Loucy (cell line): Measurements from ENCODE around the gene ABCC11.

ENCODE experiments used
- H2AFZ ChIP-seq: fragments of 200-600 bp; sonication (generic); 2 replicates; pipeline ENCODE4 v1.6.0; 2016; ENCODE audit warnings: antibody characterized with exemption, mild to moderate bottlenecking, low read length, moderate library complexity
- H3F3A ChIP-seq: fragments of 200-600 bp; 2 replicates; pipeline ENCODE4 v1.6.0; 2016; ENCODE audit warnings: antibody characterized with exemption, low read depth, mild to moderate bottlenecking
- H3K27me3 ChIP-seq: fragments of 200-600 bp; sonication (generic); 2 replicates; pipeline ENCODE4 v1.6.1; 2014; ENCODE audit warnings: low read length, mild to moderate bottlenecking; ENCODE audit not compliant: insufficient read depth, poor library complexity, severe bottlenecking
- H3K36me3 ChIP-seq: fragments of 200-600 bp; sonication (generic); 2 replicates; pipeline ENCODE4 v1.6.1; 2016; ENCODE audit warnings: low read length; ENCODE audit not compliant: insufficient read depth
- H3K4me1 ChIP-seq: fragments of 200-600 bp; sonication (generic); 2 replicates; pipeline ENCODE4 v1.5.1; 2014; ENCODE audit warnings: low read length, mild to moderate bottlenecking; ENCODE audit not compliant: insufficient read depth, poor library complexity, severe bottlenecking
- H3K4me2 ChIP-seq: fragments of 200-600 bp; sonication (generic); 2 replicates; pipeline ENCODE4 v1.6.0; 2014; ENCODE audit warnings: antibody characterized with exemption, low read length, low read depth, mild to moderate bottlenecking; ENCODE audit not compliant: poor library complexity, severe bottlenecking
- H3K4me3 ChIP-seq: fragments of 200-600 bp; sonication (generic); 2 replicates; pipeline ENCODE4 v1.5.1; 2014; ENCODE audit warnings: low read length, mild to moderate bottlenecking, mixed read lengths; ENCODE audit not compliant: poor library complexity, severe bottlenecking
- H3K79me2 ChIP-seq: fragments of 200-600 bp; sonication (generic); 2 replicates; pipeline ENCODE4 v1.6.1; 2014; ENCODE audit warnings: low read length; ENCODE audit not compliant: insufficient read depth
- H3K9ac ChIP-seq: fragments of 200-600 bp; sonication (generic); 2 replicates; pipeline ENCODE4 v1.6.0; 2014; ENCODE audit warnings: mild to moderate bottlenecking, low read depth, low read length, moderate library complexity; ENCODE audit not compliant: poor library complexity, severe bottlenecking
- H3K9me2 ChIP-seq: fragments of 200-600 bp; sonication (generic); replicated peaks from 2 replicates; pipeline ENCODE4 v1.6.1; 2016; ENCODE audit warnings: low read depth, low read length, mixed read lengths
- H3K9me3 ChIP-seq: fragments of 200-600 bp; sonication (generic); 2 replicates; pipeline ENCODE4 v1.6.1; 2014; ENCODE audit warnings: mild to moderate bottlenecking, antibody characterized with exemption, low read length, low read depth; ENCODE audit not compliant: insufficient read depth
- H4K20me1 ChIP-seq: fragments of 200-600 bp; sonication (generic); 2 replicates; pipeline ENCODE4 v1.6.0; 2014; ENCODE audit warnings: antibody characterized with exemption, low read length, mild to moderate bottlenecking; ENCODE audit not compliant: insufficient read depth, poor library complexity, severe bottlenecking
- CTCF ChIP-seq: fragments of 200-600 bp; sonication (generic); conservative IDR thresholded peaks from 2 replicates; pipeline ENCODE4 v1.5.1; 2014; ENCODE audit warnings: mild to moderate bottlenecking, antibody characterized with exemption, low read length
- EZH2phosphoT487 ChIP-seq: fragments of 200-600 bp; IDR thresholded peaks from 2 replicates; pipeline ENCODE4 v1.6.1; 2018; ENCODE audit warnings: antibody characterized with exemption, mild to moderate bottlenecking, moderate library complexity, borderline replicate concordance

The ABCC11 gene

DNA sequence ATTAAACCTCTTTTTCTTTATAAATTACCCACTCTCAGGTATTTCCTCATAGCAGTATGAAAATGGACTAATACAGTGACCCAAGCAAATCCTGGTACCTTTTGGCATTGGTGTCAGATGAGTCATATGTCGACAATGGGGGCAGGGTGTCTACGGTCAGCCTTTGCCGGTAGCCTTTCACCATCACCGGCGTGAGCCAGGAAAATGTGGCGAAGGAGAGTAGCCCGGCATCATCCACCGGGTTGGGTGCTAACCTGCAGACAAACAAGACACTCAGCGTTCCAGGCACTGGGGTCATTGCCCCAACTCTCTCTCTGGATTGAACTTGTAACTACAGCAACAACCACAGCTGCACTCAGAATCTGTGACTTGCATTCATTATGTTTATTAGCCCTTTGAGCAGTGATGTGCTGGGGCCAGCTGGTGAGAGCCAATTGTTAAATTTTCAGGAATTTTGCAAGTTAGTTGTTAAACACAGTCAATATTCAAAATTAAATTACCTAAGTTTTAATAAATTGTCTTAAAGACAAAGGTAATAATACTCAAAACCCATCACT lies 103.4 kb downstream of the ABCC11 start:
- no peak overlapping the region for H3K4me3 ChIP-seq
- H3K79me2 ChIP-seq = no peaks in the 10 kb centered on the region
- no peak overlapping the region for H3K9ac ChIP-seq
- no peaks in the 10 kb centered on the region for H3K4me1 ChIP-seq
- no peaks in the 10 kb centered on the region; the same call in 1 of the 2 replicates for H3K9me3 ChIP-seq
- no peaks in the 10 kb centered on the region for H3K9me2 ChIP-seq
- H2AFZ ChIP-seq = no peak overlapping the region
- no peak for TF ChIP-seq CTCF
- no peak for TF ChIP-seq EZH2phosphoT487
- H3K36me3 ChIP-seq = no peaks in the 10 kb centered on the region
- H4K20me1 ChIP-seq = no peaks in the 10 kb centered on the region
- no peaks in the 10 kb centered on the region for H3F3A ChIP-seq
- no peaks in the 10 kb centered on the region for H3K27me3 ChIP-seq
- H3K4me2 ChIP-seq = no peak overlapping the region

- no peaks in the 10 kb centered on the region for H3K9me2 ChIP-seq
- H3K27me3 ChIP-seq = no peaks in the 10 kb centered on the region
- H2AFZ ChIP-seq = no peak overlapping the region
- H3F3A ChIP-seq = no peaks in the 10 kb centered on the region
- H4K20me1 ChIP-seq = no peaks in the 10 kb centered on the region
- H3K79me2 ChIP-seq = no peaks in the 10 kb centered on the region
- no peaks in the 10 kb centered on the region; the same call in 1 of the 2 replicates for H3K9me3 ChIP-seq
- H3K4me3 ChIP-seq = no peak overlapping the region
- H3K4me1 ChIP-seq = no peaks in the 10 kb centered on the region
- no peaks in the 10 kb centered on the region for H3K36me3 ChIP-seq
- no peak overlapping the region for H3K4me2 ChIP-seq
- TF ChIP-seq EZH2phosphoT487 (no peak), CTCF (no peak)
- no peak overlapping the region for H3K9ac ChIP-seq
These were observed 106.5 kb downstream of the ABCC11 start for GRCh38 chr16:48140821-48141220.

DNA sequence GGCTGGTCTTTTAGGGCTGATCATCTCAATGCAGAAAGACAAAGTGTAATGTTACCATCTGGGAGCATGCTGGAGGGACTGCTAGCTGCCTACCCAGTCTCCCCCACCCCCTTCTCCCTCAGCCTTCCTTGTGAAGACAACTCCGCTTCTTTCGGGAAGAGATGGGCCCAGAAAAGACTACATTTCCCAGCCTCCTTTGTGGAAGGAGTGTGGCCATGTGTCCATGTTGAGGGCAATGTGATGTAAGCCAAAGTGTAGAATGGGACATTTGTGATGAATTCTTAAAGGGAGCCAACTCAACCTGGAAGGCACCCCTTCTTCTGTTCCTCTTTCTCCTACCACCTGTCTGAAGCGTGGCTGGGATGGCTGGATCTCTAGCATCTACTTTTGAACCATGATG lies 107.8 kb downstream of the ABCC11 start:
- Histone ChIP-seq H4K20me1 (no peaks in the 10 kb centered on the region), H3K4me1 (no peaks in the 10 kb centered on the region), H3K79me2 (no peaks in the 10 kb centered on the region), H3F3A (no peaks in the 10 kb centered on the region), H2AFZ (no peak overlapping the region), H3K36me3 (no peaks in the 10 kb centered on the region), H3K9ac (no peak overlapping the region), H3K9me3 (no peaks in the 10 kb centered on the region), H3K4me3 (no peak overlapping the region), H3K27me3 (no peaks in the 10 kb centered on the region), H3K9me2 (no peaks in the 10 kb centered on the region), H3K4me2 (no peak overlapping the region)
- TF ChIP-seq CTCF (no peak), EZH2phosphoT487 (no peak)
